Gastrocnemius medialis (tissue), 4 donors: Measurements from ENCODE around the gene CXXC5.

Experiments used
- POLR2A ChIP-seq, 2 donors: fragments of 450-650 bp; IDR thresholded peaks; one replicate each; pipeline ENCODE4 v1.6.1; 2017; ENCODE audit warnings: antibody characterized with exemption in 2 of 2, mild to moderate bottlenecking in 2 of 2, moderate library complexity in 2 of 2
- TF ChIP-seq, protein P1 (sequence below), 5 experiments: fragments of 450-650 bp in 3 of 5; fragments of 200-600 bp in 2 of 5; sonication (generic) in 2 of 5; IDR thresholded peaks in 4 of 5; conservative IDR thresholded peaks in 1 of 5; 1 replicate in 4 of 5; 2 replicates in 1 of 5; pipeline ENCODE4 v1.5.1; 2016 to 2019; ENCODE audit warnings: antibody characterized with exemption in 5 of 5, mild to moderate bottlenecking in 3 of 5, moderate library complexity in 3 of 5

DNA sequence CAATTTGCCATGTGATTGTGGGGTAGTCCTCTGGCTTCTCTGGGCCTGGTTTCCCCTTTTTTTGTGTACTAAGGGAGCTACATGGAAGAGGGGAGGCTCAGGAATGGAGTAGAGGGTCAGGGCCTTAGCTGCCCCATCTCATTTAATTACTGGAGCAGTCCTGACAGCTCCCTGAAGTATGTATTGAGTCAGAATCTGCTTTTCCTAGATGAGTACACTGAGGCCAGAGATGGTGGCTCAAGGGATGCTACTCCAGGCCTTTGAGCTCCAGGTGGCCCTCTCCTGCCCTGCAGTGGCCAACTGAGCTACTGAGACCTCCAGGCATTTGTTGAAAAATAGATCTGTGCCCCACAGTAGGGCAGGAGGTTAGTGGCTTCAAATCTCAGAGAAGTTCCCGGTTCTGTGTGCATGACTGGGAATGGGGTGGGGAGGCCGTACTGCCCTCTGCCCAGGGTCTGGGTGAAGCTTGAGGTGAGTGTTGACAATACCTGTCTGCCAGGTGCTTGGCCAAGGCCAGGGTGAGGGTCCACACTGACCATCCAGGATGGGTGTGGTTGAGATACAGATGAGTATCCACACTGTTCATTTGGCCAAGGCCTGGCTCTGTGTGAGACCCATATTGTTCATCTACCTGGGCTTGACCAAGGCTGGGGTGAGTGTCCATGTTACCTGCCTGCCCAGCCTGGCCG is 45.7 kb downstream of the CXXC5 start:
- no peak for TF ChIP-seq POLR2A (IDR thresholded peaks at IDR 0.05)
- TF ChIP-seq, protein P1, sequence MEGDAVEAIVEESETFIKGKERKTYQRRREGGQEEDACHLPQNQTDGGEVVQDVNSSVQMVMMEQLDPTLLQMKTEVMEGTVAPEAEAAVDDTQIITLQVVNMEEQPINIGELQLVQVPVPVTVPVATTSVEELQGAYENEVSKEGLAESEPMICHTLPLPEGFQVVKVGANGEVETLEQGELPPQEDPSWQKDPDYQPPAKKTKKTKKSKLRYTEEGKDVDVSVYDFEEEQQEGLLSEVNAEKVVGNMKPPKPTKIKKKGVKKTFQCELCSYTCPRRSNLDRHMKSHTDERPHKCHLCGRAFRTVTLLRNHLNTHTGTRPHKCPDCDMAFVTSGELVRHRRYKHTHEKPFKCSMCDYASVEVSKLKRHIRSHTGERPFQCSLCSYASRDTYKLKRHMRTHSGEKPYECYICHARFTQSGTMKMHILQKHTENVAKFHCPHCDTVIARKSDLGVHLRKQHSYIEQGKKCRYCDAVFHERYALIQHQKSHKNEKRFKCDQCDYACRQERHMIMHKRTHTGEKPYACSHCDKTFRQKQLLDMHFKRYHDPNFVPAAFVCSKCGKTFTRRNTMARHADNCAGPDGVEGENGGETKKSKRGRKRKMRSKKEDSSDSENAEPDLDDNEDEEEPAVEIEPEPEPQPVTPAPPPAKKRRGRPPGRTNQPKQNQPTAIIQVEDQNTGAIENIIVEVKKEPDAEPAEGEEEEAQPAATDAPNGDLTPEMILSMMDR (IDR thresholded peaks at IDR 0.05 in 4 of 5, conservative IDR thresholded peaks at IDR 0.05 in 1 of 5) = no peak
